Activated T-cell treated with anti-CD3 and anti-CD28 coated beads for 4 hours (primary cell): Measurements from ENCODE around the gene NR5A1.

Experiments used
- DNase-seq: peaks from one replicate; pipeline ENCODE4 v3.0.0-alpha.2; 2020

Gene NR5A1

DNA sequence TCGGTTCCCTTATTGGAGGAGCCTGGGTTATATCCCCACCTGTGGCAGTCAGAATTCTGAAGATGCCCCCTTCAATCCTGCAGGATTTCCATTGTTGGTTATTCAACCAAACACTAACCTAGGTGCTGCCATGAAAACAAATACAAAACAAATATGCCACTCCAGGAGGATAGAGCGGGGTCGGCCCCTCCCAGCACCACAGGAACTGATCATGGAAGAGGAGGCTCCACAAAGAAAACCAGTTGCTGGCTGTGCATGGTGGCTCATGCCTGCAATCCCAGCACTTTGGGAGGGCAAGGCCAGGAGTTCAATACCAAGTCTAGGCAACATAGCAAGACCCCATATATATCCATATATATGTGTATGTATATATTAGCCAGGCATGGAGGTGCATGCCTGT is 70.1 kb downstream of the NR5A1 start:
- DNase-seq = no peak

DNA sequence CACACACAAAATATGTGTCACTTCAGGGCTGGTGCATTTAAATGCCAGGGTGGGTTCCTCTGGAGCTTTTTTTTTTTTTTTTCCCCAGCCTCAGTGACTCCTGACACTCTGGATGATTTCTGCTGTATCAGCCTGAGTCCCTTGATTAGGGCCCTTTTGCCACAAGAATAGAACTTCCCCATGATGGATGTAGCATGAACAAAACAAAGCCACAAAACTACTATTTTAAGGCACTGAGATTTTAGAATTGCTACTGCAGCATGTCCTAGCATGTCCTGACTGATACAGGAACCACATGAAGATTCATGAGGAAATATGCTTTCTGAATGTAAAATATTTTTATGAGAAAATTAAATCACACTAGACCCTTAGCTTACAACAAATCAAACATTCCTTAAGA is 70.9 kb downstream of the NR5A1 start:
- DNase-seq = no peak
